ENCODE results near the gene SNRNP48. TPM values are rescaled to one million over a fixed set of nuclear protein-coding genes. Genes with fewer than 3 reads are reported as not detected.

The SNRNP48 gene
- total and polyA plus RNA-seq, 2 experiments from 2014 or later: 7.6 to 14.6 TPM

- Histone ChIP-seq H3K9me2 (replicated peaks; ENCODE audit: insufficient read depth) (no peaks in the 10 kb centered on the region), H3K4me1 (ENCODE audit: insufficient read depth) (peaks cover 10% of the 10 kb centered on the region), H3K4me3 (no peak overlapping the region), H3K27me3 (no peaks in the 10 kb centered on the region), H4K20me1 (ENCODE audit: insufficient read depth, poor library complexity, severe bottlenecking) (peaks cover 23% of the 10 kb centered on the region), H2AFZ (no peak overlapping the region), H3K9me3 (ENCODE audit: low read depth) (no peaks in the 10 kb centered on the region), H3K27ac (no peak overlapping the region), H3K36me3 (replicated peaks; ENCODE audit: insufficient read depth, low read depth) (no peaks in the 10 kb centered on the region), H3K79me2 (peaks cover 33% of the 10 kb centered on the region), H3K4me2 (no peak overlapping the region)
- no peak for DNase-seq (ENCODE audit: low spot score)
- TF ChIP-seq EZH2 (IDR thresholded peaks at IDR 0.05; ENCODE audit: borderline replicate concordance) (no peak), CTCF (IDR thresholded peaks at IDR 0.05; ENCODE audit: poor library complexity) (no peak)
- WGBS (ENCODE audit: low lambda C conversion rate, missing lambda C conversion rate): 82% methylated on average over 4 of the region's 4 CpGs
These were observed 1.5 kb upstream of the SNRNP48 start for GRCh38 chr6:7588506-7588905.

- peak overlapping the region; percentile 66 for H3K27ac ChIP-seq
- no peaks in the 10 kb centered on the region for H3K9me2 ChIP-seq (replicated peaks; ENCODE audit: insufficient read depth)
- peaks cover 23% of the 10 kb centered on the region for H4K20me1 ChIP-seq (ENCODE audit: insufficient read depth, poor library complexity, severe bottlenecking)
- no peak for TF ChIP-seq EZH2 (IDR thresholded peaks at IDR 0.05; ENCODE audit: borderline replicate concordance)
- no peak for TF ChIP-seq CTCF (IDR thresholded peaks at IDR 0.05; ENCODE audit: poor library complexity)
- no peak for TF ChIP-seq EZH2phosphoT487 (IDR thresholded peaks at IDR 0.05; ENCODE audit: low read depth, severe bottlenecking, unreplicated experiment)
- no peak for DNase-seq (ENCODE audit: low spot score)
- H3K4me3 ChIP-seq: no peak overlapping the region
- H3K4me2 ChIP-seq: peak overlapping the region; percentile 82
- WGBS (ENCODE audit: low lambda C conversion rate, missing lambda C conversion rate): 89% methylated on average over 3 of the region's 3 CpGs
- peak overlapping the region; percentile 83 for H2AFZ ChIP-seq
- H3K9me3 ChIP-seq (ENCODE audit: low read depth): no peaks in the 10 kb centered on the region
- H3K4me1 ChIP-seq (ENCODE audit: insufficient read depth): peaks cover 10% of the 10 kb centered on the region
- no peaks in the 10 kb centered on the region for H3K27me3 ChIP-seq
- H3K36me3 ChIP-seq (replicated peaks; ENCODE audit: insufficient read depth, low read depth): no peaks in the 10 kb centered on the region
- peaks cover 38% of the 10 kb centered on the region for H3K79me2 ChIP-seq
These were observed 777 bp upstream of the SNRNP48 start for GRCh38 chr6:7589221-7589620.

GRCh38 chr6:7590918-7591302 lies 912 bp downstream of the SNRNP48 start:
- 9% methylated on average over 9 of the region's 10 CpGs for WGBS (ENCODE audit: low lambda C conversion rate, missing lambda C conversion rate)
- Histone ChIP-seq H3K4me2 (peak overlapping the region; percentile 82), H3K27ac (peak overlapping the region; percentile 70), H3K9me2 (replicated peaks; ENCODE audit: insufficient read depth) (no peaks in the 10 kb centered on the region), H4K20me1 (ENCODE audit: insufficient read depth, poor library complexity, severe bottlenecking) (peaks cover 23% of the 10 kb centered on the region), H3K27me3 (no peaks in the 10 kb centered on the region), H3K79me2 (peaks cover 41% of the 10 kb centered on the region), H3K4me1 (ENCODE audit: insufficient read depth) (peaks cover 10% of the 10 kb centered on the region), H3K4me3 (peak overlapping the region; percentile 58), H3K36me3 (replicated peaks; ENCODE audit: insufficient read depth, low read depth) (no peaks in the 10 kb centered on the region), H3K9me3 (ENCODE audit: low read depth) (no peaks in the 10 kb centered on the region), H2AFZ (peak overlapping the region; percentile 60)
- TF ChIP-seq EZH2phosphoT487 (IDR thresholded peaks at IDR 0.05; ENCODE audit: low read depth, severe bottlenecking, unreplicated experiment) (no peak), EZH2 (IDR thresholded peaks at IDR 0.05; ENCODE audit: borderline replicate concordance) (no peak), CTCF (IDR thresholded peaks at IDR 0.05; ENCODE audit: poor library complexity) (no peak)
- peak; percentile 28 for DNase-seq (ENCODE audit: low spot score)

GRCh38 chr6:7591770-7592169 lies 1.8 kb downstream of the SNRNP48 start:
- Histone ChIP-seq H3K9me2 (replicated peaks; ENCODE audit: insufficient read depth) (no peaks in the 10 kb centered on the region), H3K9me3 (ENCODE audit: low read depth) (no peaks in the 10 kb centered on the region), H3K4me2 (peak overlapping the region; percentile 82), H3K4me1 (ENCODE audit: insufficient read depth) (peaks cover 10% of the 10 kb centered on the region), H3K36me3 (replicated peaks; ENCODE audit: insufficient read depth, low read depth) (no peaks in the 10 kb centered on the region), H3K27ac (no peak overlapping the region), H3K27me3 (no peaks in the 10 kb centered on the region), H2AFZ (no peak overlapping the region), H3K79me2 (peaks cover 41% of the 10 kb centered on the region), H3K4me3 (no peak overlapping the region), H4K20me1 (ENCODE audit: insufficient read depth, poor library complexity, severe bottlenecking) (peaks cover 23% of the 10 kb centered on the region)
- 93% methylated on average over 5 of the region's 5 CpGs for WGBS (ENCODE audit: low lambda C conversion rate, missing lambda C conversion rate)
- DNase-seq (ENCODE audit: low spot score): no peak
- no peak for TF ChIP-seq EZH2 (IDR thresholded peaks at IDR 0.05; ENCODE audit: borderline replicate concordance)
